Fibroblast of peridontal ligament (primary cell): ENCODE measurements around the gene RNASEH1.
"Not testable (repeated sequence)": the region's sequence is repeated elsewhere in the genome, so short reads cannot be mapped to it uniquely, and the experiment has no call there.

ENCODE experiments used
- DNase-seq: peaks from one replicate; pipeline ENCODE4 v3.0.0-alpha.2; 2010; ENCODE audit errors: extremely low read depth

RNASEH1 gene

GRCh38 chr2:3519255-3520205 lies 38.6 kb downstream of the RNASEH1 start, which contains the start of gene ADI1:
Gene ADI1, minus strand, starts transcription at chr2:3519531. Its CDS starts 44 bp downstream, at chr2:3519487.
- peak; percentile 62 for DNase-seq

DNA sequence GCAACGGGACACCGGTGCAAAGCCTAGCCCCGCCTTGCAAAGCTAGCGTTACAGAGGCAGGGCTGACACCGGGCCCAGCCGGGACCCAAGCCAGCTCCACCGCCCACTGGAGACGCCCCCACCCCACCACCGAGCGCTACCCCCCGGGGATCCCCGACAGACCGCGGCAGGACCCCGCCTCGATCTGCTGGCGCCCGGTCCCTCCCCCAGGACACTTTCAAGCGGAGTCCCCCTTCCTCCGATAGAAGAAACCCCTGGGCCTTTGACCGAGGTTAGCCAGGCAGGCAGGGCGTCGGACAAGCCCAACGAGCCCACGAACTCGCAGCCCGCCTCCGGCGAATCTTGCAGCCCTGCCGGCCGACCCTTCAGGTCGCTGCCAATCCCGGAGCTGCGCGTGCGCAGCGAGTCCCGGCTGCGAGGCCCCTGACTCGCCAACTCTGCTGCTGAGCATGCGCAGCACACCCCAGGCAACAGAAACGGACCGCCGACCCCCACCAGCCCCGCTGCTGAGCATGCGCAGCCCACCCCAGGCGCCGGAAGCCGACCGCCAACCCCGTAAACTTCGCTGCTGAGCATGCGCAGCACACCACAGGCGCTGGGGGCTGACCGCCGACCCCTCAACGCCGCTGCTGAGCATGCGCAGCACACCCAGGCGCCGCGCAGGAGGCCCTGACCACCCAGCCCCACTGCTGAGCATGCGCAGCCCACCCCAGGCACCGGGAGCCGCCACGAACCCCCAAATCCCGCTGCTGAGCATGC lies 39.5 kb downstream of the RNASEH1 start:
- DNase-seq: peak; percentile 96

GRCh38 chr2:3517948-3518495 lies 40.1 kb downstream of the RNASEH1 start:
- no peak for DNase-seq

DNA sequence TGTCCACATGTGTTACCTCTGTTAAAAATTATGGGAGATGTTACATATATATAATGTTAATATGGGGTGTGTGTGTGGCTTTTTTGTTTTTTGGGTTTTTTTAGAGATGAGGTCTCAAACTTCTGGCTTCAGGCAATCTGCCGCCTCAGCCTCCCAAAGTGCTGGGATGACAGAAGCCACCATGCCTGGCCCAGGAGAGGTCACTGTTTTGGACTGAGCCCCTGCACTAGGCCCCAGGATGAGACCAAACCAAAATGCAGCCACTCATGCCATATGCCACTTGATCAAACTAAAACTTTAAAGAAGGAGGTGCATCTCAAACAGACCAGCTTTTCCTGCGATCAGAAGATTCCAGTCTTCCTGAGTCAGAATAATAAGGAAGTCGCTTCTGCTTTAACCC lies 41.3 kb downstream of the RNASEH1 start:
- DNase-seq: no peak

DNA sequence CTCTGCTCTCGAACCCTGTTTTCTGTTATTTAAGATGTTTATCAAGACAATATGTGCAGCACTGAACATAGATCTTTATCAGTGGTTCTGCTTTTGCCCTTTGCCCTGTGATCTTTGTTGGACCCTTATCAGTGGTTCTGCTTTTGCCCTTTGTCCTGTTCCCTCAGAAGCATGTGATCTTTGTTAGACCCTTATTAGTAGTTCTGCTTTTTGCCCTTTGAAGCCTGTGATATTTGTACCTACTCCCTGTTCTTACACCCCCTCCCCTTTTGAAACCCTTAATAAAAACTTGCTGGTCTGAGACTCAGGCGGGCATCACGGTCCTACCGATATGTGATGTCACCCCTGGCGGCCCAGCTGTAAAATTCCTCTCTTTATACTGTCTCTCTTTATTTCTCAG lies 42.7 kb downstream of the RNASEH1 start:
- not testable (repeated sequence) for DNase-seq

DNA sequence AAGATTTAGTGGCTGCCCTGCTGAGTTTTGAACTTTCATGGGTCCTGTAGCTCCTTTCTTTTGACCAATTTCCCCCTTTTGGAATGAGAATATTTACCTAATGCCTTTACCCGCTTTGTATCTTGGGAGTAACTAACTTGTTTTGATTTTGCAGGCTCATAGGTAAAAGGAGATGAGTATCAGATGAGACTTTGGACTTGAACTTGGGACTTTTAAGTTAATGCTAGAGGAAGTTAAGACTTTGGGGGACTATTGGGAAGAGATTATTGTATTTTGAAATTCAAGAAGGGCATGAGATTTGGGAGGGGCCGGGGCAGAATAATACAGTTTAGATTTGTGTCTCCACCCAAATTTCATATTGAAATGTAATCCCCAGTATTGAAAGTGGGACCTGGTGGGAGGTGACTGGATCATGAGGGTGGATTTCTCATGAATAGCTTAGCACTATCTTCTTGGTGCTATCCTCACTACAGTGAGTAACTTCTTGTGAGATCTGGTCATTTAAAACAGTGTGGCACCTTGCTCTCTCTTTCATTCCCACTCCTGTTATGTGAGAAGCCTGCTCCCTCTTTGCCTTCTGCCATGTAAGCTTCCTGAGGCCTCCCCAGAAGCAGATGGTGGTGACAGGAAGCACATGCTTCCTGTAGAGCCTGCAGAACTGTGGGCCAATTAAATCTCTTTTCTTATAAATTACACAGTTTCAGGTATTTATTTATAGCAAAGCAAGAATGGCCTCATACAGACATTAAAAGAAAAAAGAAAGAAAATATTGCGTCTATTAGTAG lies 44.9 kb downstream of the RNASEH1 start:
- no peak for DNase-seq

GRCh38 chr2:3512086-3512485 lies 46.0 kb downstream of the RNASEH1 start:
- peak; percentile 30 for DNase-seq

- no peak for DNase-seq
Measured at GRCh38 chr2:3505771-3506170, 52.4 kb downstream of the RNASEH1 start.

GRCh38 chr2:3504741-3505140 lies 53.4 kb downstream of the RNASEH1 start:
- DNase-seq: no peak

DNA sequence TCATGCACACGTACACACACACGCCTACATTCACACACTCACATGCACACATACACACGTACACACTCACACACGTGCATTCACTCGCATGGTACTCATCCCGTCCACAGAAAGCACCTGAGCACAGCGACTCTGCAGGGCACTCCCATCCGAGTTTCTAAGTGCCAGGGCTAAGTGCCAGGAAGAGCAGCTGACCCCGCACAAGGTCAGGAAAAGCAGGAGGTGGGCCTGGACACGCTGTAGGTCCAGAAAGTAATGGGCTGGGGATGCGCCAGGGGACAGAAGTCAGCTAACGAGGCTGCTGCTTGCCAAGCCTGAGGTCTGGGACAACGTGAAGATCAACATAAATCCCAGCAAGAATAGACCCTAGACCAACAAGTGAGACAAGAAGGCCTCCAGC lies 54.6 kb downstream of the RNASEH1 start:
- DNase-seq: no peak

DNA sequence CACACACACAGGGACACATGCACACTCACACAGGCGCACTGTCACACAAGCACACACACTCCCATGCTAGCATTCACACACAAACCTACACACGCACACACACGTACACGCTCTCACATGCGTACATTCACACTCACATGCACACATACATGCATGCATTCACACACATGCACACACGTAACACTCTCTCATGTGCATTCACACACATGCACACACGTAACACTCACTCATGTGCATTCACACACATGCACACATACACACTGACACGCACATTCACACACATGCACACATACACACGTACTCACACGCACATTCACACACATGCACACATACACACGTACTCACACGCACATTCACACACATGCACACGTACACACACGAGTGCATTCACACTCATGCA lies 55.1 kb downstream of the RNASEH1 start:
- DNase-seq: no peak

GRCh38 chr2:3500326-3500899 lies 57.7 kb downstream of the RNASEH1 start:
- no peak for DNase-seq

DNA sequence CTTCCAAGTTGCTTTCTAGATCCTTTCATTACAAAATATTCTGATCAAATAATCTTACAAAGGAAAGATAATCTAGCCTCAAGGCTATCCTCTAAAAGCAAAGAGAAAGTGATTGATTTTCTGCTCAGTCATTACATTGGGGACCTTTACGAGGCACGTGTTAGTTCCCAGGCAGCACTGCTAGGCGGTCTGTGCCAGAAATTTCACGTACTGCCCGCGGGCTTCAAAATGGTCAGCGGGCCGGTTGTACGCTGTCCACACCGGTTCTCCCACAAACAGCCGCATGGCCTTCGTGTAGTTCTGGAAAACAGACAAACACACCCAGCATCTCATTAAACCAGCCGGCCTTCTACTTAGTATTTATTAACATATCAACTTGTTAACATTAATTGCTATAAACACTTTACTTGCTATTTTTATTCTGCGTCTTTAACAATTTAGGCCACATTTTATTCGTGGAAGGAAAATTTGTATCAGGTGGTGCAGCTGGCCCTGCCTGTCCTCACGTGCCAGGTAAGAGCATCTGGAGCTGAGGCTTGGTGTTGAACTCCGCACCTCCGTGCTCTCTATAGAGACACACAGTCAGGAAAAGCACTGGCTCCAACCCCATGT lies 59.2 kb downstream of the RNASEH1 start:
- no peak for DNase-seq

- DNase-seq: not testable (repeated sequence)
Measured at GRCh38 chr2:3496708-3497080, 61.4 kb downstream of the RNASEH1 start.
